K562 (cell line): ENCODE results near the gene LOXHD1. TPM values are rescaled to one million over a fixed set of nuclear protein-coding genes. Genes with fewer than 3 reads are reported as not detected.

Experiments
- ATAC-seq: fragments of 200-7000 bp; cut with Tn5 transposase; 3 replicates; pipeline ENCODE4 v1.9.1; 2020; ENCODE audit warnings: moderate library complexity
- BruUV-seq: library from RNA; stranded (reverse); fragments of 400-500 nt; replicated peaks from 2 replicates; lab custom pipeline; 2021; lab: Mats Ljungman, UMichigan
- CTCF ChIA-PET: fragments of 300-600 bp; formaldehyde crosslinking; extraction: SDS; loops from one replicate; lab custom pipeline; 2021; ENCODE audit warnings: low intra/inter-chr PET ratio; lab: Yijun Ruan, JAX
- POLR2A ChIA-PET: fragments of 300-600, 350-650 bp; sonication (Branson Sonifier 250); formaldehyde crosslinking; extraction: SDS; loops from one replicate; lab custom pipeline; 2021; ENCODE audit warnings: antibody characterized with exemption, inconsistent platforms; lab: Yijun Ruan, JAX
- DNase-seq, 4 experiments: peaks; one replicate each; pipeline versions ENCODE4 v3.0.0 to v3.0.0-alpha.2; 2011 to 2018; ENCODE audit warnings: low spot score in 3 of 4, mixed read lengths in 3 of 4; ENCODE audit errors: extremely low read depth in 1 of 4
- FAIRE-seq: peaks from 2 replicates; lab custom pipeline; 2011; peaks lifted over from hg19 to GRCh38; lab: Jason Lieb, UNC
- H2AFZ ChIP-seq: 2 replicates; pipeline ENCODE4 v1.6.0; 2011; ENCODE audit warnings: low read depth, low read length, control low read depth, inconsistent platforms
- H3K27ac ChIP-seq: fragments of 200-600 bp; 3 replicates; pipeline ENCODE4 v1.8.0; 2011; ENCODE audit warnings: low read depth, mild to moderate bottlenecking, control low read depth, inconsistent platforms, low read length, moderate library complexity, mixed read lengths; ENCODE audit errors: extremely low read depth
- H3K27me3 ChIP-seq, 2 experiments: fragments of 300-600 bp in 1 of 2; 2 replicates in 1 of 2; 3 replicates in 1 of 2; pipeline versions ENCODE4 v1.6.0 to v1.8.0; 2011; ENCODE audit warnings: inconsistent platforms in 2 of 2, low read length in 2 of 2, mild to moderate bottlenecking in 1 of 2, mixed read lengths in 1 of 2, moderate library complexity in 1 of 2; ENCODE audit not compliant: control insufficient read depth in 2 of 2, insufficient read depth in 2 of 2
- H3K36me3 ChIP-seq: fragments of 300-600 bp; 3 replicates; pipeline ENCODE4 v1.8.0; 2011; ENCODE audit warnings: mild to moderate bottlenecking, low read length, inconsistent platforms; ENCODE audit not compliant: control insufficient read depth, insufficient read depth
- H3K4me1 ChIP-seq, 2 experiments: fragments of 200-600 bp in 1 of 2; replicated peaks in 1 of 2; 2 replicates in 1 of 2; 3 replicates in 1 of 2; pipeline versions ENCODE4 v1.5.1 to v1.8.0; 2011; ENCODE audit warnings: inconsistent platforms in 2 of 2, low read length in 2 of 2, mild to moderate bottlenecking in 1 of 2, mixed read lengths in 1 of 2, moderate library complexity in 1 of 2; ENCODE audit not compliant: control insufficient read depth in 2 of 2, insufficient read depth in 2 of 2
- H3K4me2 ChIP-seq: 2 replicates; pipeline ENCODE4 v1.6.1; 2011; ENCODE audit warnings: low read length, control low read depth, inconsistent platforms, mixed read lengths; ENCODE audit not compliant: insufficient read depth
- H3K4me3 ChIP-seq: fragments of 200-600 bp; sonication (generic), shearing (Covaris generic); 2 replicates; pipeline ENCODE4 v1.5.1; 2016; ENCODE audit warnings: control low read depth, inconsistent platforms
- H3K79me2 ChIP-seq: fragments of 200-600 bp; 3 replicates; pipeline ENCODE4 v1.8.0; 2011; ENCODE audit warnings: low read length, inconsistent platforms; ENCODE audit not compliant: control insufficient read depth, insufficient read depth
- H3K9ac ChIP-seq, 2 experiments: 2 replicates each; pipeline versions ENCODE4 v1.6.0 to v1.6.1; 2011; ENCODE audit warnings: low read depth in 2 of 2, low read length in 2 of 2, control low read depth in 1 of 2, inconsistent platforms in 1 of 2, mild to moderate bottlenecking in 1 of 2, mixed read lengths in 1 of 2; ENCODE audit not compliant: insufficient read depth in 1 of 2
- H3K9me1 ChIP-seq: one replicate; pipeline ENCODE4 v1.6.0; 2011; ENCODE audit warnings: inconsistent platforms, mild to moderate bottlenecking, low read length, moderate library complexity; ENCODE audit not compliant: control insufficient read depth, insufficient read depth
- H3K9me3 ChIP-seq: replicated peaks from 2 replicates; pipeline ENCODE4 v1.5.1; 2011; ENCODE audit warnings: low read depth, low read length, inconsistent platforms; ENCODE audit not compliant: control insufficient read depth, insufficient read depth
- H4K20me1 ChIP-seq: replicated peaks from 2 replicates; pipeline ENCODE4 v1.6.1; 2011; ENCODE audit warnings: low read length, inconsistent platforms, mixed read lengths; ENCODE audit not compliant: control insufficient read depth, insufficient read depth
- CSDE1 ChIP-seq, 2 experiments: fragments of 450-650 bp; IDR thresholded peaks; 2 replicates each; pipeline ENCODE4 v1.6.1; 2016; ENCODE audit warnings: mild to moderate bottlenecking in 1 of 2
- CXXC5 ChIP-seq: fragments of 250-450 bp; sonication (Bioruptor Pico); IDR thresholded peaks from 2 replicates; pipeline ENCODE4 v1.8.0; 2022; ENCODE audit warnings: inconsistent platforms, mild to moderate bottlenecking, moderate library complexity
- DEAF1 ChIP-seq: fragments of 450-650 bp; formaldehyde crosslinking; IDR thresholded peaks from 2 replicates; pipeline ENCODE4 v1.4.0; 2020; ENCODE audit warnings: mild to moderate bottlenecking, moderate library complexity
- ELK3 ChIP-seq: fragments of 450-650 bp; formaldehyde crosslinking; IDR thresholded peaks from 2 replicates; pipeline ENCODE4 v1.4.0; 2020; ENCODE audit warnings: mild to moderate bottlenecking
- FIP1L1 ChIP-seq: fragments of 200-400 bp; formaldehyde crosslinking; IDR thresholded peaks from 2 replicates; pipeline ENCODE4 v1.6.1; 2018; ENCODE audit warnings: mild to moderate bottlenecking, low read depth, low read length; ENCODE audit not compliant: poor library complexity, severe bottlenecking
- FOXJ2 ChIP-seq: fragments of 200-800 bp; sonication (Bioruptor generic); IDR thresholded peaks from 2 replicates; pipeline ENCODE4 v1.6.1; 2016; ENCODE audit warnings: missing genetic modification characterization, missing compliant biosample characterization
- GTF2E2 ChIP-seq: fragments of 200-800 bp; sonication (Bioruptor generic); IDR thresholded peaks from 2 replicates; pipeline ENCODE4 v1.6.1; 2016; ENCODE audit warnings: missing genetic modification characterization, missing compliant biosample characterization
- GTF3C2 ChIP-seq: IDR thresholded peaks from 3 replicates; pipeline ENCODE4 v1.6.1; 2011; ENCODE audit warnings: borderline replicate concordance, mild to moderate bottlenecking, moderate library complexity; ENCODE audit not compliant: insufficient read length; ENCODE audit errors: extremely low read depth
- HDAC6 ChIP-seq: IDR thresholded peaks from 2 replicates; pipeline ENCODE4 v1.6.1; 2012; ENCODE audit warnings: low read depth, mild to moderate bottlenecking, control low read depth, inconsistent platforms, low read length, moderate library complexity
- ILK ChIP-seq: fragments of 450-650 bp; IDR thresholded peaks from 2 replicates; pipeline ENCODE4 v1.6.1; 2016; ENCODE audit warnings: missing genetic modification characterization, low read depth, mild to moderate bottlenecking, missing compliant biosample characterization, moderate library complexity, borderline replicate concordance
- NFYB ChIP-seq: IDR thresholded peaks from 2 replicates; pipeline ENCODE4 v1.6.1; 2011; ENCODE audit warnings: mild to moderate bottlenecking, moderate library complexity; ENCODE audit not compliant: insufficient read length; ENCODE audit errors: extremely low read depth
- PTRF ChIP-seq: fragments of 450-650 bp; IDR thresholded peaks from 2 replicates; pipeline ENCODE4 v1.6.1; 2016; ENCODE audit warnings: mild to moderate bottlenecking, missing genetic modification characterization, missing compliant biosample characterization
- U2AF1 ChIP-seq: fragments of 200-400 bp; formaldehyde crosslinking; optimal IDR thresholded peaks from 2 replicates; pipeline ENCODE3; 2017; ENCODE audit warnings: mild to moderate bottlenecking, low read depth, low read length, moderate library complexity
- ZC3H4 ChIP-seq: sonication (generic); formaldehyde crosslinking; IDR thresholded peaks from 2 replicates; pipeline ENCODE4 v1.9.0; 2021; ENCODE audit warnings: missing genetic modification reagents, borderline replicate concordance
- ZNF24 ChIP-seq: fragments of 450-650 bp; IDR thresholded peaks from 2 replicates; pipeline ENCODE4 v1.6.1; 2016
- ZNF586 ChIP-seq: fragments of 450-650 bp; formaldehyde crosslinking; conservative IDR thresholded peaks from 2 replicates; pipeline ENCODE4 v1.4.0; 2020; ENCODE audit warnings: mild to moderate bottlenecking, moderate library complexity
- WGBS: fragments of 100-300 bp; shearing (Covaris generic); methylation state at CpG from one replicate; pipeline ENCODE4 v1.1.6; 2016; ENCODE audit warnings: low coverage, mixed read lengths; ENCODE audit not compliant: insufficient coverage; ENCODE audit errors: missing lambda C conversion rate; 5-methylcytosine and 5-hydroxymethylcytosine counted together
- in situ Hi-C: fragments of 300-500 bp; cut with MboI; formaldehyde crosslinking; loops from 4 replicates; pipeline ENCODE4 v1.15.0; 2018; ENCODE audit warnings: inconsistent platforms, mixed read lengths
- intact Hi-C: fragments of 100-400 bp; cut with micrococcal nuclease; formaldehyde crosslinking; loops from 2 replicates; pipeline ENCODE4 v1.14.2; 2022
- polyA plus RNA-seq, 8 experiments: library from polyadenylated mRNA; depleted of rRNA in 4 of 8; stranded (reverse) in 5 of 8; unstranded in 3 of 8; fragments of >200 nt; fragmentation: Nextera tagmentation in 2 of 8; fragmentation: Illumina TruSeq in 1 of 8; extraction: Ambion mirVana in 2 of 8; extraction: Trizol in 1 of 8; gene quantifications; 2 replicates each; pipeline versions ENCODE4 v1.2.1 to v1.2.3, GENCODE V29; 2011 to 2014; ENCODE audit warnings: inconsistent platforms in 1 of 8, missing spikeins in 1 of 8
- total RNA-seq, 7 experiments: library from RNA; depleted of rRNA in 6 of 7; stranded (reverse); fragments of >200 nt in 6 of 7; fragmentation: Illumina TruSeq in 2 of 7; extraction: Trizol in 2 of 7; gene quantifications; 2 replicates each; pipeline versions ENCODE4 v1.2.1 to v1.2.3, GENCODE V29; 2011 to 2021; ENCODE audit warnings: low replicate concordance in 1 of 7

LOXHD1 gene
- total and polyA plus RNA-seq, 9 of the 15 experiments (the other 6 are each of a cell fraction or from before 2014, with no cell fraction given) = not detected

- DNase-seq = no peak
- TF ChIP-seq ZC3H4 (CRISPR knock-in tag) (no peak), NFYB (no peak), CSDE1 (IDR thresholded peaks at IDR 0.05) (no peak), ILK (tag) (no peak), FIP1L1 (no peak), CXXC5 (CRISPR knock-in tag) (no peak), ZNF586 (CRISPR knock-in tag) (no peak), FOXJ2 (tag) (no peak), GTF2E2 (tag) (no peak), ZNF24 (no peak), HDAC6 (no peak), PTRF (tag) (no peak), ELK3 (CRISPR knock-in tag) (no peak), DEAF1 (CRISPR knock-in tag) (no peak), GTF3C2 (no peak), U2AF1 (no peak)
- TF ChIP-seq, all 486 proteins: peak for 0
- H3K79me2 ChIP-seq = no peaks in the 10 kb centered on the region
- no peak overlapping the region for H2AFZ ChIP-seq
- BruUV-seq = no TSS peak
- H3K27ac ChIP-seq = no peak overlapping the region
- no peak overlapping the region for H3K4me2 ChIP-seq
- no peaks in the 10 kb centered on the region for H3K36me3 ChIP-seq
- POLR2A ChIA-PET = interaction anchor here (0.6 to 1.0 kb wide), 3 partner anchors 10 to 47 kb away, joined by 3 read pairs; no protein-coding TSS in a partner anchor
- H3K9ac ChIP-seq = no peak overlapping the region
- no peaks in the 10 kb centered on the region for H3K4me1 ChIP-seq
- H3K9me1 ChIP-seq = no peaks in the 10 kb centered on the region
- no peaks in the 10 kb centered on the region for H4K20me1 ChIP-seq
- ATAC-seq (no peak), FAIRE-seq (no peak)
- no peaks in the 10 kb centered on the region for H3K27me3 ChIP-seq
- no peak overlapping the region for H3K4me3 ChIP-seq
- intact Hi-C loops (no loop called here), in situ Hi-C loops (no loop called here)
- H3K9me3 ChIP-seq = no peaks in the 10 kb centered on the region
- 0% methylated on average over 2 of the region's 3 CpGs for WGBS
- CTCF ChIA-PET = no interaction called here
These were observed 187.7 kb downstream of the LOXHD1 start for GRCh38 chr18:46469186-46469915.
